Measurements from ENCODE around the gene MIGA1. TPM values are rescaled to one million over a fixed set of nuclear protein-coding genes. Genes with fewer than 3 reads are reported as not detected.
A peak's percentile ranks its signal among the peaks of the same experiment; 100 is the strongest.

The MIGA1 gene
- total and polyA plus RNA-seq, 2 of the 4 experiments (the other 2 are of a cell fraction), result 5.7 to 16.3 TPM

DNA sequence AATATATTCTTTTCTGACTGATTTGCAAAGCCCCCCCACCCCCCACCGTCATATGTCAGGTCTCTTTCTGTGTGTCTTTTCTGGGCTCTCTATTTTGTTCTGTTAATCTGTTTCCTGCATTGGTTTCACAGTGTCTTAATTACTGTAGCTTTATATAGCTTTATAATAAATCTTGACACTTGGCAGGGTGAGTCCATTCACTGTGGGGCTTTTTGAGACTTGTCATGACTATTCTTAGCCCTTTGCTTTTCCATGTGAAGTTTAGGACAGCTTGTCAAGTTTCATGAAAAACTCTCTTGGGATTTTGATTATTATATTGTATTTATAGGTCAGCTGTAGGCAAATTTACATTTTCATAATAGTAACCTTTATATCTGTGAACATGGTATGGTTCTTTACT, 50.4 kb downstream of the MIGA1 start:
- no peak for DNase-seq
- BruUV-seq (replicated peaks), result no TSS peak
- POLR2A ChIA-PET (ENCODE audit: unreplicated experiment), result no interaction called here
- no CpG with 5 or more reads among the region's 1 CpG for WGBS, 2 experiments (ENCODE audit: extremely low coverage in 2 of 2, insufficient read length in 1 of 2)
- Histone ChIP-seq H4K5ac (ENCODE audit: low read depth, low read length) (no peak overlapping the region), H3K4me2 (ENCODE audit: low read depth, low read length) (no peak overlapping the region), H4K91ac (ENCODE audit: insufficient read depth, low read depth, low read length) (no peak overlapping the region), H3K4me1 (ENCODE audit: control insufficient read depth, insufficient read depth, low read length) (peaks cover 11% of the 10 kb centered on the region), H2AK5ac (ENCODE audit: low read depth, low read length) (no peak overlapping the region), H3K4ac (ENCODE audit: low read depth, low read length) (no peak overlapping the region), H3K36me3 (ENCODE audit: control insufficient read depth, insufficient read depth, low read length) (peaks cover 2% of the 10 kb centered on the region; the same call in 1 of the 2 replicates), H4K8ac (ENCODE audit: low read depth in 2 of 2, low read length in 2 of 2) (no peak overlapping the region), H2BK120ac (ENCODE audit: low read depth, low read length) (no peak overlapping the region), H2AFZ (replicated peaks; ENCODE audit: low read length, poor library complexity) (no peak overlapping the region), H3K9ac (ENCODE audit: low read depth, low read length) (no peak overlapping the region), H3K14ac (replicated peaks; ENCODE audit: low read depth, low read length) (0 out of 2 replicates have a peak overlapping the region, but pooled peaks have one; percentile 48), H3K9me3 (ENCODE audit: control insufficient read depth, insufficient read depth, low read length) (no peaks in the 10 kb centered on the region), H3K9me1 (ENCODE audit: insufficient read depth, low read length) (peaks cover 12% of the 10 kb centered on the region), H3K56ac (ENCODE audit: extremely low read depth, insufficient read depth, low read length) (no peak overlapping the region), H2AK9ac (replicated peaks; ENCODE audit: low read depth, low read length, poor library complexity) (no peak overlapping the region), H2BK20ac (ENCODE audit: low read depth, low read length) (no peak overlapping the region; the same call in 1 of the 2 replicates), H3K27me3 (ENCODE audit: control insufficient read depth, insufficient read depth, low read length) (no peaks in the 10 kb centered on the region), H4K20me1 (ENCODE audit: insufficient read depth, low read length) (peaks cover 9% of the 10 kb centered on the region; the same call in 1 of the 2 replicates), H3K79me1 (ENCODE audit: low read depth in 1 of 2, low read length in 2 of 2) (peaks cover 3 to 47% of the 10 kb centered on the region in 2 experiments; a peak in 3 of 4 replicates), H3K27ac (ENCODE audit: insufficient read depth, low read length) (no peak overlapping the region), H3K4me3 (ENCODE audit: insufficient read depth, low read depth, low read length) (no peak overlapping the region), H2BK15ac (ENCODE audit: low read depth, low read length) (no peak overlapping the region), H2BK5ac (ENCODE audit: low read depth, low read length, poor library complexity, severe bottlenecking) (no peak overlapping the region), H3K23ac (ENCODE audit: low read depth, low read length) (no peak overlapping the region), H3K18ac (ENCODE audit: low read depth, low read length) (no peak overlapping the region)
- CTCF ChIA-PET, result interaction anchor here (0.6 kb wide), 1 partner anchor 20 kb away, joined by 3 read pairs; no protein-coding TSS in a partner anchor
- intact Hi-C loops (cut with micrococcal nuclease) (loop anchor here (10.0 kb wide), 1 partner anchor 285 kb away; no protein-coding TSS in a partner anchor), dilution Hi-C loops (cut with HindIII; ENCODE audit: low sequenced_read_pairs, unreplicated experiment) (no loop called here), in situ Hi-C loops (cut with MboI; ENCODE audit: low sequenced_read_pairs) (no loop called here)
- no peak for ATAC-seq (ENCODE audit: low read depth)
- no peak for TF ChIP-seq BHLHE40 (IDR thresholded peaks at IDR 0.05; ENCODE audit: low read depth, low read length)
- TF ChIP-seq, protein P1, sequence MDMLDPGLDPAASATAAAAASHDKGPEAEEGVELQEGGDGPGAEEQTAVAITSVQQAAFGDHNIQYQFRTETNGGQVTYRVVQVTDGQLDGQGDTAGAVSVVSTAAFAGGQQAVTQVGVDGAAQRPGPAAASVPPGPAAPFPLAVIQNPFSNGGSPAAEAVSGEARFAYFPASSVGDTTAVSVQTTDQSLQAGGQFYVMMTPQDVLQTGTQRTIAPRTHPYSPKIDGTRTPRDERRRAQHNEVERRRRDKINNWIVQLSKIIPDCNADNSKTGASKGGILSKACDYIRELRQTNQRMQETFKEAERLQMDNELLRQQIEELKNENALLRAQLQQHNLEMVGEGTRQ (IDR thresholded peaks at IDR 0.05; ENCODE audit: low read depth, low read length), result no peak
- no peak for TF ChIP-seq POLR2A (IDR thresholded peaks at IDR 0.05; ENCODE audit: low read depth, low read length)
- TF ChIP-seq MAFK (IDR thresholded peaks at IDR 0.05; ENCODE audit: low read depth, low read length), result no peak
- no peak for TF ChIP-seq RAD21 (IDR thresholded peaks at IDR 0.05; ENCODE audit: low read length)
- TF ChIP-seq, protein P2, sequence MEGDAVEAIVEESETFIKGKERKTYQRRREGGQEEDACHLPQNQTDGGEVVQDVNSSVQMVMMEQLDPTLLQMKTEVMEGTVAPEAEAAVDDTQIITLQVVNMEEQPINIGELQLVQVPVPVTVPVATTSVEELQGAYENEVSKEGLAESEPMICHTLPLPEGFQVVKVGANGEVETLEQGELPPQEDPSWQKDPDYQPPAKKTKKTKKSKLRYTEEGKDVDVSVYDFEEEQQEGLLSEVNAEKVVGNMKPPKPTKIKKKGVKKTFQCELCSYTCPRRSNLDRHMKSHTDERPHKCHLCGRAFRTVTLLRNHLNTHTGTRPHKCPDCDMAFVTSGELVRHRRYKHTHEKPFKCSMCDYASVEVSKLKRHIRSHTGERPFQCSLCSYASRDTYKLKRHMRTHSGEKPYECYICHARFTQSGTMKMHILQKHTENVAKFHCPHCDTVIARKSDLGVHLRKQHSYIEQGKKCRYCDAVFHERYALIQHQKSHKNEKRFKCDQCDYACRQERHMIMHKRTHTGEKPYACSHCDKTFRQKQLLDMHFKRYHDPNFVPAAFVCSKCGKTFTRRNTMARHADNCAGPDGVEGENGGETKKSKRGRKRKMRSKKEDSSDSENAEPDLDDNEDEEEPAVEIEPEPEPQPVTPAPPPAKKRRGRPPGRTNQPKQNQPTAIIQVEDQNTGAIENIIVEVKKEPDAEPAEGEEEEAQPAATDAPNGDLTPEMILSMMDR (conservative IDR thresholded peaks at IDR 0.05; ENCODE audit: low read depth, low read length), result no peak
- no peak for TF ChIP-seq RCOR1 (IDR thresholded peaks at IDR 0.05; ENCODE audit: insufficient replicate concordance, low read length)
- no peak for TF ChIP-seq MXI1 (IDR thresholded peaks at IDR 0.05; ENCODE audit: borderline replicate concordance, low read depth, low read length)
- TF ChIP-seq, protein P3, sequence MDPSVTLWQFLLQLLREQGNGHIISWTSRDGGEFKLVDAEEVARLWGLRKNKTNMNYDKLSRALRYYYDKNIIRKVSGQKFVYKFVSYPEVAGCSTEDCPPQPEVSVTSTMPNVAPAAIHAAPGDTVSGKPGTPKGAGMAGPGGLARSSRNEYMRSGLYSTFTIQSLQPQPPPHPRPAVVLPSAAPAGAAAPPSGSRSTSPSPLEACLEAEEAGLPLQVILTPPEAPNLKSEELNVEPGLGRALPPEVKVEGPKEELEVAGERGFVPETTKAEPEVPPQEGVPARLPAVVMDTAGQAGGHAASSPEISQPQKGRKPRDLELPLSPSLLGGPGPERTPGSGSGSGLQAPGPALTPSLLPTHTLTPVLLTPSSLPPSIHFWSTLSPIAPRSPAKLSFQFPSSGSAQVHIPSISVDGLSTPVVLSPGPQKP (IDR thresholded peaks at IDR 0.05; ENCODE audit: borderline replicate concordance, low read depth, low read length), result no peak
- TF ChIP-seq CEBPB (IDR thresholded peaks at IDR 0.05; ENCODE audit: low read depth, low read length), result no peak

Measured in IMR-90 (cell line).